Activated CD4-positive, alpha-beta T cell treated with anti-CD3 and anti-CD28 coated beads, Interleukin-2, amount 50 U/mL, for 16 hours (primary cell): Measurements from ENCODE around the gene GAS7.
A peak's percentile ranks its signal among the peaks of the same experiment; 100 is the strongest.

Experiments used
- DNase-seq: peaks from one replicate; pipeline ENCODE4 v3.0.0-alpha.2; 2020

The GAS7 gene

DNA sequence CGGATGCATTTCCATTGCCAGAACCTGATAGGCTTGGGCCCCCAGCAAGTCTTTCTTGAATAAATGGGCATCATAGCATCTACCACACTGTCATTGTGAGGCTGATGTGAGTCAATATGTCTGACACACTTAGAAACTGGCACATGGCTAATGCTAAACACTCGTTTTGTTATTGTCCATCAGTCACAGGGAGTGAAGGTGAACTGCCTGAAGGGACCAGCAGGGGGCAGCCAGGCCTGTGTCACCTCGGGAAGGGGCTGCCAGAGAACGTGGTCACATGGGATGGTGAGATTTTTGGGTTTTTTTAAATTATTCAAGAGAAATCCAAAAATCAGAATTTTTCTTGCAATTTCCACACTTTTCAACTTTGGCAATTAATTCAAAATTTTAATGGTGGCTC is 292.5 kb downstream of the GAS7 start:
- DNase-seq = peak; percentile 25

DNA sequence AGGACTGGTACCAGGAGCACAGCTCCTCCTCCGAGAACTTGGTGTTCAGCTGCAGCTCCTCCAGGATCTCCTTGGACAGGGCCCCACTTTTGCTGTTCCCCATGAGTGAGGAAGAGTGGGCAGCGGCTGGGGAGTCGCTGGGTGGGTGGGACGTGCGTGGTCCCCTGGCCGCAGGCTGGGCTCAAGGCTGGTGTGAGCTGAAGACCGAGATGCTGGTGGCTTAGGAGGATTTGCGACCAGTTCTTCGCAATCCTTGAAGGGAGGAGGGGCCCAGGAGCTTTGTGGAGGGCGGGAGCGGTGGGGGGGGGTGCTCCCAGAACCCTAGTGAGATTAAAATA is 293.4 kb downstream of the GAS7 start, which contains the start of gene RCVRN:
Gene RCVRN, minus strand, starts transcription at position 194 of the 338 bp plus-strand sequence. Its CDS starts 91 bp downstream, at position 103.
- DNase-seq = no peak

DNA sequence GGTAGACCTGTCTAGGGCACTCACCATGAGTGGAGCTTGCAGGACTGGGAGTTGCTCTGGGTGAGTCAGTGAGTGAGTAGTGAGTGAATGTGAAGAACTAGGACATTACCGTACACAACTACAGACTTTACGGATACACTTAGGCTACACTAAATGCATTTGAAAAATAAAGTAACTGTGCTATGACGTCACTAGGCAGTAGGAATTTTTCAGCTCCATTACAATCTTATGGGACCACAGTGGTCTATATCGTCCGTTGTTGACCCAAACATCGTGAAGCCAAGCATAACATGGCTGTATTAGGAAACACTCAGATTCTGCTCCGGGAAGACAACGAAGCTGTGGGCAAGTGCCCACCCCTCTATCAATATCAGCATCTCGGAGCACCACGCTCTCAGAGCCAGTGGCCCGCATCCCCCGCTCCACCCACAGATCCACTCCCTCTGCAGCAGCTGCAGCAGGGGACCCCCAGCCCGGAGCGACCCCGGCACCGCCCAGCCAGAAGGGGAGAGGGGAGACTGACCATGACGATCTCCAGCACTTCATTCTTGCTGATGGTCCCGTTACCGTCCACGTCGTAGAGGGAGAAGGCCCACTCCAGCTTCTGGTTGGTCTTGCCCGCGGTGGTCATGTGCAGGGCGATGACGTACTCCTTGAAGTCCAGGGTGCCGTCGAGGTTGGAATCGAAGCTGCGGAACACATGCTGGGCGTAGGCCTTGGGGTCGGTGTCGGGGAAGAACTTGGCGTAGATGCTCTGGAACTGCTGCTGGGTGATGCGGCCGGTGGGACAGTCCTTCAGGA is 293.9 kb downstream of the GAS7 start:
- DNase-seq = no peak

DNA sequence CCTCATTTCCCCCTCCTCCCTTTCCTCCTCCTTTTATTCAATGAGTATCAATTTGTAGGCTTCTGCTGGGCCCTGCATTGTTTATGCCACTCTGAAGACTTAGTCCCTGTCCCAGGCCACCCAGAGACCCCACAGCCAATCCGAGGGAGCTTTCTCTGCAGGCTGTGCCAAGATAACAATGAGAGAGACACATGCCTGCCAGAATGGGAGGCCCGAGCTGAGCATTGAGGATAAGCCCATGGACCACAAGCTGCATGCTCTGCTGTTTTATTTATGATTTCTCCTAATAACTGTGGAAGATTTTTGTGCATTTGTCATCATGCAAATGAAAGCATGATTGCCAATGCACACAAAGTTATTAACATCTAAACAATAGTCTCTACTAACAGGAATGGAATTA is 296.3 kb downstream of the GAS7 start:
- no peak for DNase-seq

DNA sequence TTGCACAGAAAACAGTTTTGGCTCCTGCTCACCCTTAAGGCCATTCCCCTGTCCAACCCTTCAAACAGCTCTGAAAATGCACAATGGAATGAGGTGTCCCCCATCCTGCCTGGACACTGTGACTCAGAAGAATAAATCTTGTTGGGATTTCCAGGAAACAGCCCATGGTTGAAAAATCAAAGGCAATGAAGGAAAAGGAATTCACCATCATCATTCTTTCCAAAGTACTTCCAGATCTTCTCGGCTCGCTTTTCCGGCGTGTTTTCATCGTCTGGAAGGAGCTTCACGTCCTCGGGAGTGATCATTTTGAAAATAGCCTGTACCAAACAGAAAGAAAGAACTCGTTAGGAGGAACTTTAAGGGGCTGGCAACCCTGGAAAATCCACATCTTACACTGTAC is 297.6 kb downstream of the GAS7 start:
- no peak for DNase-seq

DNA sequence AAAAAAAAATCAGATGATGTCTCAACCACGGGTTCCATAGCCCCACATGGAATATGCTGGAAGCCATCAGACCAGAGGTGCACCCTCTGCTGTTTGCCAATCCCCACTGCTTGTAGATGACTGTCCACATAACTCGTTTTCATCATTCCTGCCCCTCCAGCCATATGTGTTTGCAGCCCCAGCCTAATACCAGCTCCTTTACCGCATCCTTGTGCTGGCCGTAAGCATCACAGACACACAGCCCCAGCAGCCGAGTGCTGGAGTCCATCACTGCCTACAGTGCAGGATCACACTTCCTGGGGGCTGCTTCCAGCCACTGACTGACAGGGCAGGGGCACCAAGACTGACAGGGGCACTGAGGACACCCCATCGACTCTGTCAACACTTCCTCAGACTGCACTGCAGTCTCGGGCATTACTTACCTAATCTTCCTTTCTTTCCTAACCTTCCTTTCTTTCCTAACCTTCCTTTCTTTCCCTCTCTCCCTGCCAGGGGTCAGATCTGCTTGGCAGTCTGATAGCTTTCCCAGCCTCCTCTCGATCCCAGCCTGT is 298.3 kb downstream of the GAS7 start:
- DNase-seq = no peak

DNA sequence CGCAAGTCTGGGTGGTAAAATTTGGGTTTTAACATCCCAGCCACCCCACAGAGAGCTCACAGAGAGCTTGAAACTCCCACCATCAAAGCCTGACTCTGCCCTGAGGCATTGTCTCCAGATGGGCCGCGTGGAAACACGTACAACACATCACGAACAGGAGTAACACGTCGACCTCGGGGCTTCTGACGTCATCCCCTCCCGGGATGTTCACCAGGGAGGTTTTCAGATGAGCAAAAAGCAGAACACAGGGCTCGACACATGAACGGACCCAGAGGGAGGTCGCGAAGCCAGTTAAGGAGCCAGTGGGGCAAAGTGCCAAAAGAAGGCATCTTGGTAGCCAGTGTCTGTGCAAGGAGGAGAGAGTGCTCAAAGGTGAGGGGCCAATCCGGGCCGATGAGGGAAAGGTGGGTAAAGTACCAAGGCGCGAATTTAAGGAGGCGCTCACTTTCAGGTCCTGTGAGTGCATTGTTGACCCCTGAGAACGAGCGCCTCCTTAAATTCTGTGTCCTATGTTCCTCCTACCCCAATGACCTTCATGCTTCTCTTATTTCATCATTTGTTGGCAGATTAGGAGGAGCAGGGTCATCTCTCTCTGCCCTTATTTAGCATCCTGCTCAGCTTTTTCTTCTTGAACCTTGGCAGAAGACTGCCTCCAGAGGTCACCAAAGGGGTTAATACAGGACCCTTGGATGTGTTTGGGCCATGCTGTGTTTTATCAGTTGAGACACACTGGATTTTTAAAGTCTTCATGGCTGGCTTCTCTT is 298.9 kb downstream of the GAS7 start:
- DNase-seq = no peak

DNA sequence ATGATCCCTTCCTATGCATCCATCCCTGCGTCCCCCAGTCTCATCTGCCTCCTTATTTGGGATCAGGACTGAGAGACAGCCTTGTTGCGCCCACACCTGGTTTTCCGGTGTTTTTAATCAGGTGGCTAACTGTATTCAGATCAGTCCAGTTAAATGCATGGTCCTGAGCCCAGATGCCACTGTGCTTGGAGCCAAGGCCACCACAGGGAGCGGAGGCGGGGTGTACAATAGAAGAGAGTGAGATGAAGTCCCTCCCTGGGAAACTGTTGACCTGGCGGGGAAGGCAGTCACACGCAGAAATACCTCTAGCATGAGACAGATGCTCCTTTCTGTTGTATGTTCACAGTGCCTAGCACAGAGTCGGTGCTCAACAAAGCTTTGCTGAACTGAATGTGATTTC is 299.6 kb downstream of the GAS7 start:
- no peak for DNase-seq

DNA sequence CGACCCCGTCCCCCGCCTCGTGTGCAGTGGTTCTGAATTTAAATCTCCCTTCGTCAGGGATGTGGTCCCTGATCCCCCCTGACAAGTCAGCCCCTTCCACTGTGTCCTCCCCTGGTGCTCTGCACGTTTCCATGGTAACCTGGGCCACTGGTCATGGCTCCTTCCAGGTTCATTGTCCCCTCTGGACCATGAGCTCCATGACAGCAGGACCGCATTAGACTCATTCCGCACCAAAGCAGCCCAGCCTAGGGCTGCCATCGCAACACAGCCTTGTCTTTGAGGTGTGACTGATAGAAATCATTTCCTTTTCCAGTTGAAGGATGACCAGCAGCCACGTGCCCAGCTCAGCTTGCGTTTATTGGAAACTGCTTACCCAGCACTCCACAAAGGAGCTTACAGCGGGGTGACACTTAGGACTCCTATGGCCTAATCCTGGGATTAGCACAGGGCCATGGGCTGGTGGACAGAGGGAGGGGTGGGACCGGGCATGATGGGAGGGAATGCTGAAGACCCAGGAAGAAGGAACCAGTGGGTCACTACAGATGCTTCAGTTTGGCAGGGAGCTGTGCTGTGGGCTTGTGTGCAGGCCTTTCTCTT is 300.9 kb downstream of the GAS7 start:
- DNase-seq = no peak

DNA sequence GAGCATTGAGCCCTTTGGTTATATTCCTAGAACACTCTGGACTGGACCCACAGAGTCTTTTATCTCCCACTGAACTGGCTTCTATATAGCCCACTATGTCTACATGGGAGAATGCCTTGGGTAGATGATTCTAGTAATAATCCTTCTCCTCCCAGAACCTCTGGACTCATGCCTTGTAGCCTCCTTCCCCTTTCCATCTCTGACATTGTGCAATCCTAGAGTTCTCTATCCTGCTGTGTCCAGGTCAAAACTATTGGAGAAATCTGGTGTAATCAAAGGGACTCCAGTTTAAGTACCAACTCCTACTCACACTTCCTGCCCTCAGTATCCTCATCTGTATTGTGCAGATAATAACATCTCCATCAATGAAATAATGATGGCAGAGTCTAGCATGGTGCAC is 302.5 kb downstream of the GAS7 start:
- DNase-seq = no peak

DNA sequence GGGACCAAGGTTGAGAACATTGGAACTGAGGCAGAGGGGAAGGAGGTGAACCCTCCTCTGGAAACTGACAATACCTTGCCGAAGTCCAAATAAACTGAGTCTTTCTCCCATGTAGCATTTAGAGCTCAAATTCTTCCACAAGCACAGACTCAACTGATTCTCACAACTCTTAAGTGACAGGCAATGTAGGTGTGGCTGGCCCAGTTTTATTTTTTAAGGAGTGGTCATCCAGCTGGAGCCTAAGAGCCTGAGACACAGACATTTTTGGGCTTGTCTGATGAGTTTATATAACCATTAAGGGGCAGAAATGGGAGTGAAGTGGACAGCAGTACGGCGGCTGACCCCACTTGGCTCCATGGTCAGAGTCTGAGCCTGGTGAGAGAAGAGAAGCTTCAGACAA is 304.2 kb downstream of the GAS7 start:
- DNase-seq = no peak

DNA sequence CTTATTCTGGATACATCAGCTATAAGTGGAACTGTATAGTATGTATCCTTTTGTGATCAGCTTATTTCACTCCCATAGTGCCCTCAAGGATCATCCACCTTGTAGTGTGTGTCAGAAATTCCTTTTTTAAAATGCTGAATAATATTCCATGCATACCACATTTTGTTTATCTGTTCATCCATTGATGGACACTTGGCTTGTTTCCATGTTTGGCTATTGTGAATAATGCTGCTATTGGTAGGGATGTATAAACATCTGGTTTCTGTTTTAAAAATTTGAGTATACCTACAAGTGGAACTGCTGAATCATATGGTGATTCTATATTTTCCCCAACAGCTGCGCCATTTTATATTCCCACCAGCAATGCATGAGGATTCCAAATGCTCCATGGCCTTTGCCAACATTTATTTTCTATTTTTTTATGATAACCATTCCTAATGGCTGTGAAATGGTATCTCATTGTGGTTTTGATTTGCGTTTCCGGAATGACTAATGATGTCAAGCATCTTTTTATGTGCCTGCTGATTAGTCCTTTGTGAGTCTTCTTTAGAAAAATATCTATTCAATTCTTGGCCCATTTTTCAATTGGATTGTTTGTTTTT is 304.9 kb downstream of the GAS7 start:
- no peak for DNase-seq

DNA sequence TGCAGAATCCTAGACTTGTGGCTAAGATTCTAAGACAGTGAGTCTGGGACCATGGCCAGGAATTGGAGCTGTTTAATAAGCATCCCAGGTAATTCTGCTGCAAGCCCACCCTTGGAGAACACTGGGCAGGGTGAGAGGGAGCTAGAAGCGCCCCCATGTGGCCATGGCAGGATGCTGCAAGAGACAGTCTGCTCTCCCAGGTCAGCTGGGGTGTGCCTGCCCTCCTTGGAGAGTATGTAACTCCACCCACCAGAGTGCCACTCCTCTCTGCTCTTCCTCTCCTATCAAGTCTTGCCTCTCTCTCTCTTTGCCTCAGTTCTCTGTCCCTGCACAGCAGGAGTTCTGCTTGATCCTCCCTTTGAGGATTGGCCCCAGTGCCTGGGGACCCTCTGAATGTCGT is 308.3 kb downstream of the GAS7 start:
- peak; percentile 26 for DNase-seq

DNA sequence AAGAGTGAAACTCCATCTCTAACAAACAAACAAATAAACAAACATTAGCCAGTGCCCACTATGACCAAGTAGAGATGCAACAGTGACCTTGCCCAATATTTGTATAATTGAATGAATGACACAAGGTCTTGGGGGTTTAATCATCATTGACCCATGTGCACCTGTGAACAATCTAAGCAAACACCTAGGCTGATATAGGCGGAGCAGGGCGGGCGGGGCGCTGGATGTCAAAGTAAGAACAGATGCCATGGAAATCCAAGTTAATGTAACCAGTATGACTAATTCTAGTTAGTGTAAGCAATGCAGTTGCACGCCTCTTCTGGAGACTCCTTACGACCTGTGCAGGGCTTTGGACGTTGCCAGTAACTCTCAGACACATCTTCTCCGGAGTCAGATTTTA is 310.9 kb downstream of the GAS7 start:
- no peak for DNase-seq

DNA sequence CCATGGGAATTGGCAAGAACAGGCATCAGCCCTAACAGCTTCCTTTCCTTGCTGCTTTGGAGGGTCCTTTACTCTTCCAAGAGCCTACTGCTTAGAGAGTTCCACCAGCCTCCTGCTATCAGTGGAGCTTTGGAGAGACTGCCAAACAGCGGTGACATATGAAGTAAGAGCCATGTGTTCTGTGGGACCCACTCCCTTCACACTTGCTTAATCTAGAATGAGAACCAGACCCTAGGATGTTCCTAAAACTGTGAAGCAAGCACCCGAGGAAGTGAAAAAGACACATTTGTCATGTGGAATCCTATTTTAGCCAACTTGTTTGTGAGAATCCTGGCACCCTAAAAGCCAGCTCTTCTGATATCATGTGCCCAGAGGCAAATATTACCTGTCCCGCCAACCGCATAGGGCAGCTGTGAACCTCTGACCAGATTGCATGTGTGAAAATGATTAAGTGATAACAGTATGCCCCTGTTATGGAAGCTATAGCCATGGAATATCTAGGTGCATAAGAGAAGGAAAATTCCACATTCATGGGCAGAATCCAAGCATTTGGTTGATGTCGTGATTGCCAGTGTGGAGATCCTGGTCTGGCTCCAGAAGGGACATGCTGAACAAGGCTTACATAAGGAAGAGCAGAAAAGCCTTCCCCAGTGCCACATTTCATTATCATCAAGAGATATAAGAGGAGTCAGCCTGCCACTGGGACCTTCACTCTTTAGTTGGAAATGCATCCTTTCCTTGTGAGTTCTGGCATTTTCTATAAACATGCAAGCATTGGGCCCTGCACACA is 312.1 kb downstream of the GAS7 start:
- no peak for DNase-seq

DNA sequence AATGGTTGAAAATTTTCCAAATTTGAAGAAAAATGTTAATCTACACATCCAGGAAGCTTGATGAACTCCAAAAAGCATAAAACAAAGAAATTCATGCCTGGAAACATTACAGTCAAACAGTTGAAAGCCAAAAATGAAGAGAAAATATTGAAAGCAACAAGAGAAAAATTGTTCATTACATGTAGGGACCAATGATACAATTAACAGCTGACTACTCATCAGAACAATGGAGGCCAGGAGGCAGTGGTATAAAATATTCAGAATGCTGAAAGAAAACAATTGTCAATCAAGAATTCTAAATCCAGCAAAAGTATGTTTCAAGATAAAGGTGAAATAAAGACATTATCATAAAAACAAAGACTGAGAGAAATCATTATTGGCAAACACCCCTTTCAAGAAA is 315.0 kb downstream of the GAS7 start:
- DNase-seq = no peak

DNA sequence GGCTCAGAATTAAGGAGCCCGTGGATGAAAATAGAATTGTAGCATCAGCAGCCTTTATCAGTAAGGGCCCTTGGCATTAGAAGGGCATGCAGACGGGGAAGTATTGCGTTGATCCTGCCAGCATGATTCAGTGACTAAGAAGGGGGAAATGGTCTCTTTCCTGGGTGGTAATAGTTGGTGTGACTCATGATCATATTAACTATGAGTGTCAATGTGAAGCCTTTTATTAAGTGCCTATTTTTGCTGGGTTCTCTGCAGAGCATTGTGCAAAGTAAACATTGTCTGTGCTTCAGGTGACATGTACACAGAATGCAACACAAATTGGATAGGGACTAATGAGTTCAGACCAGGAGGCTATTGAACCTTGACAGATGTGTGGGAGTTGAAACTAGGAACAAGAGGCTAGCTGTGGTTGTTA is 317.8 kb downstream of the GAS7 start:
- DNase-seq = no peak

DNA sequence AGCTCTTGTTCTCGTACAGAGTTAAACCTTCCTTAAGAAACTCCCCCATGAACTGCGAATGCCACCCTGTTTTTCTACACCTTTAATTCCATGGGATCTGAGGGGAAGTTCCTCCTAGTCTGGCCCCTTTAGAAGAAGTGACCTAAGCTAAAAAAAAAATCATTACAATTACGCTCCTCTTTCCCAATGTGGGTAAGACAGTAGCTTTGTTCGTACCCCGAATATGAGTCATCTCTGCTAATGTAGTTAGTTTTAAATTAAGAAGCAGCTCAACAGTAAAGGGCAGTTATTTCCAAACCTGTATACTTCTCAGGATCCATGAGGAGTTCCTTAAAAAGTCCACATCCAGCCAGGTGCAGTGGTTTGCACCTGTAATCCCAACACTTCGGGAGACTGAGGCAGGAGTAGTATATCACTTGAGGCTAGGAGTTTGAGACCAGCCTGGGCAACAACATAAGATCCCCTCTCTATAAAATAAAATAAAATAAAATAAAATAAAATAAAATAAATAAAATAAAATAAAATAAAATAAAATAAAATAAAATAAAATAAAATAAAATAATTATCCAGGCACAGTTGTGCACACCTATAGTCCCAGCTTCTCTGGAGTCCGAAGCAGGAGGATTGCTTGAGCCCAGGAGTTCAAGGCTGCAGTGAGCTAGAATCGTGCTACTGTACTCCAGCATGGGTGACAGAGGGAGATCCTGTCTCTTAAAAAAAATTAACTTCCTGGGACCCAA is 319.4 kb downstream of the GAS7 start:
- no peak for DNase-seq

DNA sequence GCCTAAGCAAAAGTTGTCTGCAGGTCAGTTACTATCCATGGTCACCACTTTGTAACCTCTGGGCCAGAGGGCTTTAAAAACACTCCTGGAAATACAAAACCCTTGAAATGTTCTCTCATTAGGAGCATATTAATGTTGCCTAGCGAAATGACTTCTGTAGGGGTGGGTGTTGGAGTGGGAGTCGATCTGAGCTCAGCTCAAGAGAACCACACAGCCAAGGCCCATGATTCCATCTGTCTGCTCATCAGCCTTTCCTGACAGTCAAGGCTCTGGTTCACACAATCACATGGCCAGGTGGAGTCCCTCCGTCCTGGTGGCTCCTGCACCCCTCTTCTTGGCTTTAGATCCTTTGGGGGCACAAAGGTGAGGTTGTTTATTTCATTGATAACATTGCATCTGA is 320.1 kb downstream of the GAS7 start:
- DNase-seq = no peak

DNA sequence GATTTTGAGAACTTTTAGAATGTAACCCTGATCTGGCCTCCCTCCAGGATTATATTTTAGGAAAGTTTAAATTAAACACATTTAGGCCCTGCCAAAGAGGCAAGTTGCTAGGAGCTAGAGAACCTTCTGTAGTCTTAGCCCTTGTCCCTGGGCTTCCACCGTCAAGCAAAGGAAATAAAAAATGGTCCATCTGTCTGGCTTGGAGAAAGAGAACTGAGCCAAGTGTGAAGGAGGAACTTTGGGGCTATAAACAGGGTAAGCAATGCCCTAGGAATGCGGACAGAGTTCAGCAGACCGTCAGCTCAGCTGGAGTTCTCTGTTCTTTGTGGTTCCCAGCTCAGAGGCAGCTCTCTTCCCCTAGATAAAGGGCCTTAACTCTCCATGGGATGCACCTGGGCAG is 323.0 kb downstream of the GAS7 start:
- no peak for DNase-seq

DNA sequence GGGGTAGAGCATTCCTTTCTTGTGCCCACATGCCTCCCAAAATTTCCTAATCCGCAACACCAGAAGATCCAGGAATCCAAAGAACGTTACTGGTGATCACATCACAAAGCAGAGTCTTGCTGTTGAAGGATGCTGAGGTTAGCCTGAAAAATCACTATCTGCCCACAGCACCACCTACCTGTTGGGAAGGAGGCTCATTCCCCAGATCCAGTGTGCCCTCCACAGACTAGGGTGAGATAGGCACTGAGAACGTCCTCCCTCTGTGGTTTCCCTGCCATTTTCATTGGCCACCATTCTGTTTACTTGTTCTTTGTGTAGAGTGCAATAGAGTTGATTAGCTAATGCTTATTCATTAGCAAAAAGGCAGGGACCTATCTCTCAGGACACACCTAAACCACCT is 323.7 kb downstream of the GAS7 start:
- no peak for DNase-seq

DNA sequence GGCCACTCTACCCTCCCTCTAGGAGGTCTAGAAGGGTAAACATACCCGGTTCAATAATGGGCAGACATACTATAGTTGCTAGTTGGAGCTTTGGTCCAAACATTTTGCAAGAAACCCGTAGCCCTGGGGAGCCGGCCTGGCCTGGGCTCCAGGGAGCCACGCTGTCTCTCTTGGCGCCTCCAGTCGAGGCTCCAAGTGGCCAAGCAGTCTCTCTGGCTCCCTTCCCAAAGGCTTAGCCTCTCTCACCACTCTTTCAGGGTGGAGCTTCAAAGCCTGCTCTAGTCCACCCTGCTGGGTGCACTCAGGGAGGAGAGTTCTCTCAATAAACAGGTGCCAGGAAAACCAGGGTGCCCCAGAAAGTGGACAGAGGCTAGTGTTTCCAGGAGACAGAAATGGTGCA is 325.6 kb downstream of the GAS7 start:
- DNase-seq = no peak
